HTERT RPE-1 (cell line): ENCODE results near the gene UQCRQ.

ENCODE experiments used
- in situ Hi-C: fragments of 300-500 bp; cut with MboI; formaldehyde crosslinking; loops from 4 replicates; pipeline ENCODE4 v1.14.3; 2020; ENCODE audit warnings: low sequenced_read_pairs

UQCRQ gene

DNA sequence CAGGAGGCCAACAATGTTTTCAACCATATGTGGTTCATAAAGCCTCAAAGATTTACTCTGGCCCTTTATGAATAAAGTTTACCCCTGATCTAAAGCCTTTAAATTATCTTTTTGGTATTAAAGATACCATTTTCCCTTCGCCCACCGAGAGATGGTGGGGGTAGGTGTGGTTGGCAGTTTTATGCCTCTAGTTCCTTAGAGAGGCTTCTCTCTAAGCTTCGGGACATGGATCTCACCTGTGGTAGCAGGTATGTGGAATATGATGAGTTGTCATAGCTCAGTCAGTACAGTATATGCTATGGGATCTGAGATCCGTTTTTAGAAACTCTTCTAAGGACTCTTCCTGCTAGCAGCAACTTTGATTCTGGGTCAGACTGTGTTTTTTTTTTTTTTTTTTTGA lies 2.3 kb downstream of the UQCRQ start:
- in situ Hi-C loops, result no loop called here

DNA sequence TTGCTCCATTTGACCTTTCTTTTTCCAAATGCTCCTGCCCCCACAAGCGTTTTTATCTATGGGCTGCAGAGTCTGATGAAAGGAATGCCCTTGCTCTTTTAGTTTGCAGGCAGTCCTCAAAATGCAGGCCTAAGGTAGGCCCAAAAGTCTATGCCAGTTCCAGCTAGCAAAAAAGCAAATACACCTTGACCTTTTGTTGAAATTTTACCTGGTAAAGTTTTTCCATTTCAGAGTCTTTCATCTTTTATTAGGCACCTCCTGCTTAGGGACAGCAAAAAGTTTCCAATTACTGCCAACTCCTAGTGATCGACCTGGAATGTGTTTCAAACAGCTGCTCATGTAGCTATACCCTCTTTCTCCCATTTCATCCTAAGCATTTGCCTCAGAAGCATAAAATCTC lies 4.4 kb downstream of the UQCRQ start:
- in situ Hi-C loops, result no loop called here

DNA sequence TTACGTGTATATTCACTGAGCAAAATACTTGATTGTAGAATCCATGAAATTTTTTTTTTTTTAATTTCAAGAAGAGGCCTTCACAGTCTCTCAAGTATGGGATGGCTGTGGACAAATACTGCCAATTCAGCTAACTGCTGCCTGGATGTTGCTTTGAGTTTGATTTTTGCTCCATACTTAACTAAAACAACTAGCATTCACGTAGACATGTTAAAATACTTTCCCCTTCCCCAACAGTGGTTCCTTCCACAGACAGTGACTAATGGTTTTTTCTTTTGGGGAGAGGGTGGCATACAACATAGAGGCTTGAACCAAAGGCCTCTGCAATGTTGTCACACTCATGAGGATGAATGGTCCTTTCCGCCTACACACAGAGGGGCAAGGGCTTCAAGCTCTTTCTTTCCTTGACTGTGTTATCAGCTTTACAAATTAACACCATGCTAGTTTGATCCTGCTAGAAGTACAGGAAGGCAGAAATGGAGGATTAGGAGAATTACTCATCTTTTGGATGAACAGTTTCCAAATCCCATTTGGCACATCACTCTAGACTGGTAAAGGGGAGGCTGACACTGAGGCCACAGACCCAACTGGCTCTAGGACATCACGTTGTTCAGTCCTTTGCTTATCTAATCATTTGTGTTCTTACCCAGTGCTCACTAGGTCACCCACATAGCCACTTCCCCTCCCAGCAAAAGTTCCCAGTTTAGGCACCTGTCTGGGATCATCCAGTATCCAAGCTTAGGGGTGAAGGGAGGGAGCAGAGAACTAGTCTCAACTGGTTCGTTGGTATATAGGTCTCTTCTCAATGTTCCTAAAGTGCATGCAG lies 5.2 kb downstream of the UQCRQ start:
- in situ Hi-C loops, result no loop called here

DNA sequence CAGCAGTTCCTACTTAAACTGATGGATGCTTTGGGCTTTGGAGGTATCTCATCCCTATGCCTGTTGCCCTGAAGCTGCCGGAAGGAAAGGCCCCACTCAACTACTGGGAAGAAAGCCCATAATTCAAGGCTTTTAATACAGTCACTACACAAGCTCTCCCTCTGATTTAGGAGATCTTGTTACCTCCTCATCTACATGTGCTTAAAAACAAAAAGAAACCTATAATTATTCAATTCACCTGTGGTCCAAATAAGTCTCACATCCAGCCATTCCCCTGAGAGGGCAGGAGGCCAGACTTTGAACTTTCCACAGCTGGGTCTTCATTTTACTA lies 6.3 kb downstream of the UQCRQ start:
- in situ Hi-C loops, result no loop called here

DNA sequence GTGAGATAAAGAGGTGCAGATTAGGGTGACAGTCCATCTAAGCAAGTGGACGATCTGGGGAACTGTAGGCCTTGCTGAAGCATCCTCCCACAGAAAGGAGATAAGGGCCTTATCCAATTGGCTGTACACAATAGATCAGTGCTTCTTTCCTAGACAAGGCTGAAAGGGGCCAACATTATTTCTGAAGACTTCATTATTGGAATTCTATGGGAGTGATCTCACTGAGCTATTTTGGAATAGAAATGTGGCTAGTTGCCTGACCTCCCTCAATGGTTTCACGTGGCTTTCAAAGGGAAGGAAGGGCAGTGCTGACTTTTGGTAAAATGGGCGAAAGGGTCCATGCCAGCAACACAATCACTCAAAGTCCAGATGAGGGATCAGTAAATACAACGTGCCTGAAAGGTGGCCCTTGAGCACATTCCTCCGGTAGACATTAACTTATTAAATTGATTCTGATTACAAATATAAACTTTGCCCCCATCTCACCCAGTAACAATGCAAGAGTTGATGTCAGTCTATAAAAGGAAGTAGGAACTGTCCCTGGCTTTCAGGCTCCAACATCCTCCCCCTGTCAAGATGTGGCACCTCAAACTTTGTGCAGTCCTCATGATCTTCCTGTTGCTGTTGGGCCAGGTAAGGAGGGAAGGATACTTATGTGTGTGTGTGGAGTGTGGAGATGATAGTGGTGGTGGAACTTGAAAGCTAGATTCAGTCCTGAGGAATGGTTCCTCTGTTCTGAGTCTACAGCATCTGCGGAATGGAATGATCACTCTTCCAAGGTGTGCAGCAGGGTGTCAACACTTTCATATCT lies 6.9 kb downstream of the UQCRQ start, which contains the start of gene LEAP2:
Gene LEAP2, plus strand, starts transcription at position 550 of the 811 bp plus-strand sequence. Its CDS starts 27 bp downstream, at position 577.
- in situ Hi-C loops, result no loop called here

DNA sequence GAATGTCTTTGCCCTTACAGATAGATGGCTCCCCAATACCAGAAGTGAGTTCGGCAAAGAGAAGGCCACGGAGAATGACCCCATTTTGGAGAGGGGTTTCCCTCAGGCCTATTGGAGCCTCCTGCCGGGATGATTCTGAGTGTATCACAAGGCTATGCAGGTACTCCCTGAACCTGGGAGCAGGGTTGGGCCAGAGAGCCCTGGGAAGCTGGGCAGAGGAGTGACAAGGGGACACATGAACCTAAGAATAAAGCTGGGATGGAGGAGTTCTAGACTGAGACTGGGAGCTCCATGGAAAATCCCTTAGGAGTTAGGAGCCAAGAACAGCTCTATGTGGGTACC lies 7.5 kb downstream of the UQCRQ start:
- in situ Hi-C loops, result no loop called here

DNA sequence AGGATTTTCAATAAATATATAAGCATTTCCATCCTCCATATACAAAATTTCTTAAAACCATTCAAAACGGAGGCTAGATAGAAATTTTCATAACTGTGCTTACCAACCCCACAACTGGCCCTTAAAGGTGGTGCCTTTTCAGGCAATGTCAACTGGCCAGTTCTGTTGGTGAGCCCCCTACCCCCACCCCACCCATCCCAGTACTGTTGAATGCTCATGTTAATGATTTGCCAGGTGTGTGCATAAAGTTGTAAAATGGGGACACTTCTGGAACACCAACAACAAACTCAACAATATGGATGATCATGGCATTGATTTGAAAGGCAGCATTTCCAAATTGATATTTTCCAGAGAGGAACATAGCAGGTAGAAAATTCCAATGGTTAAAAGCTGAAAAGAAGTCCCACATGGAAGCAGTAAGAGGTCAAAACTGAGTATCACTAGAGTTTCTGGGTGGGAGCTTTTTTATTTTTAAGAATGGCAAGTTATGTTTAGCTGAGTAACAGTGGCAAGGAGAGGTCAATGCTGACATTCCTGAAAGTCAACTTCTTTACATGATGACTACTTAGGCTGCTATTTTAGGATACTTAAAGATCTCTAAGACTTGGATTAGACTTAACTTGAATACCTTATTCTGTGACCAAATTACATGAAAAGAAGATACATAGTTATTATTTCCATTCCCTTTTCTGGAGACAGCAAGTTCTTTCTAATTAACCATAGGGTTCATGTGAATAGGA lies 9.7 kb downstream of the UQCRQ start:
- in situ Hi-C loops, result no loop called here

DNA sequence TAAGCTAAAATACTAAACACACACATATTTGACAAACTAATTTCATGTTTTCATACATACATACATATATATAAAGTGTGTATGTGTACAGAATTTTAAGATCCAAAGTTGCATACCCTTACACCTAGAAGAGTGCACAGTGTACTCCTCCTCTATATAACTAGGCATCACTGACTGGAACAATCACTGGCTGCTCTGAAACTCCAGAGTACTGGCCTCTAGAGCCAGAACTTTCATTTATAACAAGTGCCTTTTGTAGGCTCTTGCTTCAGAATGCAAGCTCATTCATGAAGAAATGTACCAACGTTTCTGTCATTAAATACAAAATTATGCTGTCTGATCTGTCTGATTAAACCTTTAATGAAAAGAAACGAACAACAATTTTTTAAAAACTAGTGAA lies 11.0 kb downstream of the UQCRQ start:
- in situ Hi-C loops, result no loop called here

DNA sequence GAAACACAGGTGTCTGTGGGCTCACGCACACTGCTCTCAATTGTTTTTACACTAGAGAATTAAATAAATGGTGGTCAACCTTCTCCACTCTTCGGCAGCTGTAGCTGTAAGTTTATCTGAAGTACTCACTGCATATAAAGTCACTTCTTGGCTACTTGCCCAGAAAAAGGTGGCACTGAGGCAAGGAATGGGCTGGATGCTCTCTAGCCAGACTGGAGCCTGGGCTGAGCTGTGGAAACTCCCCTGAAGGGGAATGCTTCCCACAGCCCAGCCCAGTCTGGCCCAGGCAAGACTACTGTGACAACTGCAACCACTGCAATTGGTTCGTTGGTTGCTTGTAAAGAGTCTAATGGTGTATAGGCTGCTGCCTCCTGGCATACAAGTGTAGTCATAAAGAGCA lies 11.5 kb downstream of the UQCRQ start:
- in situ Hi-C loops, result no loop called here

DNA sequence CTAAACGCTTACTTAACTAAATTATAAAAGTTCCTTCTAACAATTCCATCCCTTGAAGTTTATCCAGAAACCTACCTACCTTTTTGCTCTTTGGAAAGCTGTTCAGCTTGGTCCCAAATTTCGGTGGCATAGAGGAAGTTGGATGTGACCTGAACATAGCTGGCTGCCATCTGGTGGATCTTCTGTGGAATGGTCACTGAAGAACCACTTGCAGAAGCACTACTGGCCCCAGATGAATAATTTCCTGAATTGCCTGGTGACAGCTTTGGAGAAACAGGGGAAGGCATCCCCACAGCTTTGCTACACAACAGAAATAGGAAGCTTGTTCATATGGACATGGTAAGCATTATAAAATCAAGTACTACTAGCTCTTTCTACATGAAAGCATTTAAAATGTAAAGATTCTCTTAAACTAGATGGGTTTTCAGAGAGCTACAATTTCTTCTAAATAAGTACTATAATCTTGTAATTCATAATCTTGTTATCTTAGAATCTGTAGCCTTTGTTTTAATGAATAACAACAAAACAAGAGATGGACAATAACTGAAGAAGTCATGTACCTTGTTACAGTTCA lies 16.9 kb downstream of the UQCRQ start:
- in situ Hi-C loops, result no loop called here

DNA sequence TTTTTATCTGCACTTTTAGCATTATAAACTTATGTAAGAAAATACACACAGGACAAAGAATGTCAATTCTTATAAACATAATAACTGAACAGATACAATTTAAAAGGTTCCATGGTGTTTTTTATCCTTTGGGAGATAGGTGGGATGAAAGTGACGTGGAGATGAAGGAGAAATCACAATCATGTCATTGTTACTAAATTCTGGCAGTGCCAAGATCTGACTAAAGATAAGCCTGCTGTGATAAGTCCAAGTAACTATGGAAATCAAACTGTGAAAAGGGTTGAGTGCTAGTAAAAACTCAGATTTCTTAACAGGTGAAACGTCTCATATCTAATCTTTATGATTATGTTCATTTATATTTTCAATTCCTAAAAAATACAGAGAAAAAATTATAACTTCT lies 18.1 kb downstream of the UQCRQ start:
- in situ Hi-C loops, result no loop called here

DNA sequence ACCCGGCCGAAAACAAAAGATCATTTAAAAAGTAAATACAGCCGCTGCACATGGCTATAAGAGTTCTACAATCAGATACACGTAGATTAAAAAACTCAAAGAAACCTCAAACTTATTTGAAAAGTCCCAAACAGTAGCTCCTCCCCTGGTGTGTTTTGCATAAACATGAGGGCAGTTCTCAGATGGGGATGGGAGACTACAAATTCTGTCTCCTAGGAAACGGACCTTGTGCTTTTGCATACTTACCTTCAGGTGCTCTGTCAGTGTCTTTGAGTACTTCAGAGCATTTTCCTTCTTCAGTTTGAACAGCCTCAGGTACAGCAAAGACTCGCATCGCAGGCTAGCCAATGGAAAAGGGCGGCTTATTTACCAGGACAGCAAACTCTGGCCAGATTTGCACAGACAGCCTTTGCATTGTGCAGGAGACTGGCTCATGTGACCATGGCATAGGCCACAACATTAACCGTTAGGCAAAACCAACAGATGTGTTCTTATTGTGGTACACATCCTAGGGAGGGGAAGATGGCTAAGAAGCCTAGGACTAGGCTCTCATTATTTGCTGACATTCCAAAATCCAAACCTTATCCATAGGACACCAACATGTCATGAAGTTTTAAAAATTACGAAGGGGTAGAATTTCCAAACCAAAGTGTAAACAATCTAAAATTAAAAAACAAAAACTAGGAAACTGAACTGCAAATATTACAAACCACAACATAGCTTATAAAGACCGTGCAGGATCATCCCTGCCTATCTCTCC lies 19.8 kb downstream of the UQCRQ start:
- in situ Hi-C loops, result no loop called here

DNA sequence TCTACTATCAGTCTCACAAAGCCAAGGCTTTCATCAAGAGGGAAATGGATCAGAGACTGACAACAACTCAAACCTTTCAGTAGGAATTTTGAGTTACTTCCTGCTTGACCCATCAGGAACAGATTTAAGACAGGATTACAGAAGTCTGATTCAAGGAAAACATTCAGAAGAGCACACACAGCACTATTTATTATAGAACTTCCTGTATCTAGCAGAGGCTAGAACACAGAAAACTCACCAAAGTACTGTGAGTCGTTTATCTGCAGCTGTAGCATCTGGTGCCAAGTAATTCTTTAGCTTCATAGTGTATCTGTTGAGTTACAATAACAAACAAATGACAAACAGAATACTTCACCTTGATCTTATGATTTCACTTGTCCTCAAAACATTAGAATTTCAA lies 20.8 kb downstream of the UQCRQ start:
- in situ Hi-C loops, result no loop called here

DNA sequence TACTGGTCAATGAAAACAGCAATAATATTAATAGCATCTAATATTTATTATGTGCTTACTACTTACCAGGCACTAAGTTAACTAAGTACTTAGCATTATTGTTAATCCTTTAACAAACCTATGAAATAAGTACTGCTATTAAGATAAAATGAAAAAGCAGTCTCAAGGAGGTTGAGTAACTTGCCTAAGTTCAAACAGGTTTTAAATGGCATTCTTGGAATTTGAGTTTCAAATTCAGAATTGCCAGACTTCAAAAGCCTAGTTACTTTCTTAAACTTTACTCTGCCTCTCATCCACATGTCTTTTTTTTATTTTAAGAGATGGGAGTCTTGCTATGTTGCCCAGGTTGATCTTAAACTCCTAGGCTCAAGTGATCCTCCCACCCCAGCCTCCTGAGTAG lies 23.1 kb downstream of the UQCRQ start:
- in situ Hi-C loops, result no loop called here

DNA sequence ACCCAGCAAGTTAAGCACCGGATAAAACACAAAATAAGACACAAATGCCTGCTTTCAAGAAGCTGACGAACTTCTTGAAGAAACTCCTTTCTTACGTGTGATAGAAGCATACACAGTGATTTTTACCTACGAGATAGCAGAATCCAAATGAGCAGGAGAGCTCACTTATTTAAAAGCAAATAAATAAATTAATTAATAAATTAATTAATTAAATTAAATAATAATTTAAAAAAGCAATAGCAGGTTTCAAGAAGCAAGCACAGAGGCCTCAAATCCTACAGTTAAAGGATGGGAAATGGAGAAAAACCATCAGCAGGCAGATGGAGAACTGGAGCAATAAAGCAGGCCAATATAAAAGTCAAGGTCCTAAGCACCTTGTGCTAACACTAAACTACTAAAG lies 24.4 kb downstream of the UQCRQ start:
- in situ Hi-C loops, result no loop called here

DNA sequence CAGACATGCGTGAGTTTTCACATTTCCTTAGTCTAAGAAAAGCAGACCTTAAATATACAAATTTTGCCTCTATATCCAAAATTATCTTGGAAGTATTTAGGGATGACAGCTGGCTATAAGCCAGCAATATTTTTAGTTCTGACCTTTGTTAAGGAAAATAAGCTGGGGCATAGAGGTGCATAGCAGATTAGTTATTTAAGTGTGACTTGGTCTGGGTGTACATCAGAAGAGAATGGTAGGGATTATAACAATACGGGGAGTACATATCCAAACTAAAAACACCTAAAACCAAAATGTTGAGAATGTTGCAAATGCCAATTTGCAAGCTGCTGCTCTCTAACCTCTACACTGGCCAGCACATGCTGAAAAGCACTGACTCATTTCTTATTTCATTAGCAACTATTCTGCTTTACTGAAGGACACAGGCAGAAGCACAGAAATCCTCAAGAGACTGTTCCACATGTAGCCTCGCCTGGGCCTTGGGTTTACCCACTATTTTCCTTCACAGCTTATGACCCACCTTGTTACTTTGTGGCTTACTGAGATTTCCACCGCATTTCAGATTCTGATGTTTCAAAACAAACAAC lies 29.4 kb downstream of the UQCRQ start:
- in situ Hi-C loops, result no loop called here

DNA sequence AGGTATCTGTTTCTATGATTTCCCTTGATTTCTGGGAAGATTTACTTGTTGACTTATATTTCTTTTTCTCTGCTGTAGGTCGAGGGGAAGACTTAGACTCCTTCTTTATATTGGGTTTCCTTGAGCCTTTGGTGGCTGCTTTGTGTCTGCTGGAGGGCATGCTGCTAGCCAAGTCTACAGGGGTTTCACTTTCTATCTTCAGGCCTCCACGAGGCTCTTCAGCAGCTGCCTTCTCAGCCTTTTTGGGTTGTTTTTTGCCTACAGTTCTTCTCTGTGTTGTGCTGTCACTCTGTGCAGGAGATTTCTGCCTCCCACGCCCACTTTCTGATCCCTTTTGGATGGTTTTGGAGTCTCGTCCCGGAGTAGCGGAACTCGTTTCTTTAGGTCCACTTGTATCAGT lies 30.2 kb downstream of the UQCRQ start:
- in situ Hi-C loops, result no loop called here

DNA sequence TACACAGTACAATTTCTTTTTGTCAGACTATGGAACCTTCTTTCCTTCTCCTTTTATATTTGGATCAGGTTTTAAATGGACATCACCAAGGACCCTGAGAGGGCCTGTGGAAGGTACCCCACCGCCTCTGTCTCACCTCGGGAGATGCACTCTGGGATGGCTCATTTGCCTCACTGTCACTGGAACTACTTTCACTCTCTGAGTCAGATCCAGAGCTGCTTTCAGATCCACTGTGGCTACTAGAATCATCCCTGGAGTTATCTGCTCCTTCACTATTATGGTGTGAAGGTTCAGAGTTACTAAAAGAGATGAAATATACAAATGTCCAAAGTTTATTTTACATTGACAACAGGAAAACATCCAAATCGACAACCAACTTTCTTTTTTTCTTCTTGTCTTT lies 31.7 kb downstream of the UQCRQ start:
- in situ Hi-C loops, result no loop called here

DNA sequence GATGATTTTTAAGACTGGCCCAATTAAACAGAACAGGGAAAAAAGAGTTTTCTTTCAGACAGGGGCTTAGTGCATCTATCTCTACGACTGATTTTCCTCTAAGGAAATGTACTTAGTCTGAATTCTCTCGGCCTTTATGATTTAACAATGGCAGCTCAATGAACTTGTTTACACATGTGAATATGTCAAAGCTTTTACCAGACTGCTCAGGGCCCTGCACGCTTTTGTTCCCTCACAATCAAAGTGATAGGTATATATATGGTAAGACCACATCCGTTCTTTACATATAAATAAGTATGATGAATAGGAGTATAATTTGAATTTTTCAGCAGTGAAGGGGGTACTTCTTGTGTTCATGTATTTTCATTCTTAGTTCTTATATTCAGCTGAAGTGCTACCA lies 34.6 kb downstream of the UQCRQ start:
- in situ Hi-C loops, result no loop called here

DNA sequence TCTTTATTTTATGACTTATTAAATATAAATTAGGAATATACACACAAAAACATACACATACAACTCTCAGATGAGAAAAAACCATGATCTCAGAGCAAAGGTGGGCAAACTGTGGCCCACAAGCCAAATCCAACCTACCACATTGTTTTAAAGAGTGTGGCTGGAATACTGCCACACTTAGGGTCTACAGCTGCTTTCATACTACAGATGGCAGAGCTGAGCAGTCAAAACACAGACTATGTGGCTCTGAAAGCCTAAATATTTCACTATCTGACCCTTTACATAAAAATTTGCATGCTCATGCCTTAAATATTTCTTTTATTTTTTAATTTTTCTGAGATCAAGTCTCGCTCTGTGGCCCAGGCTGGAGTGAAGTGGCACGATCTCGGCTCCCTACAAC lies 35.3 kb downstream of the UQCRQ start:
- in situ Hi-C loops, result no loop called here
